ENCODE data around the gene CENPS.
"Not testable (repeated sequence)": the region's sequence is repeated elsewhere in the genome, so short reads cannot be mapped to it uniquely, and the experiment has no call there.

The CENPS gene

DNA sequence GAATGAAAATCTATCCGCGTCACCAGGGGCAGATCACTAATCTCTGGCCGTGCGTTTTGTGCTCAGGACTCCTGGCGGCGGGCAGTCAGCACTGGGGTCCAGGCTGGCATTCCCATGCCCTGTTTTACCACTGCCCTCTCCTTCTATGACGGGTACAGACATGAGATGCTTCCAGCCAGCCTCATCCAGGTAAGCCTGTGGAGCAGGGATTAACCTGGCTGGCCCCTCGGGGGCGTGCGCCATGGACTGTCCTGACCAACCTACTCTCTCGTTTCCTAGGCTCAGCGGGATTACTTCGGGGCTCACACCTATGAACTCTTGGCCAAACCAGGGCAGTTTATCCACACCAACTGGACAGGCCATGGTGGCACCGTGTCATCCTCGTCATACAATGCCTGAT lies 10.9 kb upstream of the CENPS start:
- no peak for DNase-seq (ENCODE audit: low spot score)

DNA sequence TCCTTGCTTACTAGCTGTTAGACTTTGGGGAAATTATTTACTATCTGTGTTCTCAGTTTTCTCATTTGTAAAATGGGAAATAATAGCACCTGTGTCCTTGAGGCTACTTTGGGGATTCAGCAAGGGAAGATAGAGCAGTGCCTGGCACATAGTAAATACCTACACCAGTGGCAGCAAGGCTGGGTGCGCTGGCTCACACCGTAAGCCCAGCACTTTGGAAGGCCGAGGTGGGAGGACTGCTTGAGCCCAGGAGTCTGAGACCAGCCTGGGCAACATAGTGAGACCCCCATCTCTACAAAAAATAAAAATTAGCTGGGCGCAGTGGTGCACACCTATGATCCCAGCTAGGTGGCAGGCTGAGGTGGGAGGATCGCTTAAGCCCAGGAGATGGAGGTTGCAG lies 8.6 kb upstream of the CENPS start:
- DNase-seq (ENCODE audit: low spot score) = no peak

DNA sequence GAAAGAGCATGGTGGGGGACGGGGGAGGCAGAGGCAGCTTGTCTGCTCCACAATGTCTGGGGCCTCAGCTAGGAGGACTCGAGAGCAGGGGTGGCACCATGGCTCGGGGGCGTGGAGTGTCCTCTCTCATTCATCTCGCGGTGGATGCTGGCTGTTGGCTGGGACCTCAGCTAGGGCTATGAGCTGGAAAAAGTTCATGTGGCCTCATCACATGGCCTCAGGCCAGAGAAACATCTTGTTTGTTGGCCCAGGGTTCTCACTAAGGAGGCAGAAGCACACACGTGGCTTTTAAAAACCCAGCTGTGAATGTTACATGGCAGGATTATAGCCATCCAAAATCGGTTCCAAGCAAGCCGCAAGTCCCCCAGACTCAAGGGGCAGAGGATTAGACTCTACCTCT lies 6.2 kb upstream of the CENPS start:
- DNase-seq (ENCODE audit: low spot score) = no peak

DNA sequence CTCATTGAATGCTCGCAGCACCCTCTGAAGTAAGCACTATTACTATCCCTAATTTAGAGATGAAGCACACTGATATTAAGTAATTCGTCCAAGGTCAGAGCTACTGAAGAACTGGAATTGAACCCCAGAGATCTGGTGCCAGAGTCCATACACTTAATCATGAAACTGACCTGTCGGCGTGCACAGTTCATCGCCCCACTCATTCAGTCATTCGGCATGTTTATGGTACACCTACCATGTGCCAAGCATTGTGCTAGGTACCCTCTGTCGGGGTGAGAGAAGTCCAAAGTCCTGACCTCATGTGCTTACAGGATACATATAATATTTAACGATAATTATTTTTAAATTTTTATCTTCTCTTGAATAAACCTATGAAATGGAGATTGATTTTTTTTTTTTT lies 5.6 kb upstream of the CENPS start:
- DNase-seq (ENCODE audit: low spot score) = no peak

DNA sequence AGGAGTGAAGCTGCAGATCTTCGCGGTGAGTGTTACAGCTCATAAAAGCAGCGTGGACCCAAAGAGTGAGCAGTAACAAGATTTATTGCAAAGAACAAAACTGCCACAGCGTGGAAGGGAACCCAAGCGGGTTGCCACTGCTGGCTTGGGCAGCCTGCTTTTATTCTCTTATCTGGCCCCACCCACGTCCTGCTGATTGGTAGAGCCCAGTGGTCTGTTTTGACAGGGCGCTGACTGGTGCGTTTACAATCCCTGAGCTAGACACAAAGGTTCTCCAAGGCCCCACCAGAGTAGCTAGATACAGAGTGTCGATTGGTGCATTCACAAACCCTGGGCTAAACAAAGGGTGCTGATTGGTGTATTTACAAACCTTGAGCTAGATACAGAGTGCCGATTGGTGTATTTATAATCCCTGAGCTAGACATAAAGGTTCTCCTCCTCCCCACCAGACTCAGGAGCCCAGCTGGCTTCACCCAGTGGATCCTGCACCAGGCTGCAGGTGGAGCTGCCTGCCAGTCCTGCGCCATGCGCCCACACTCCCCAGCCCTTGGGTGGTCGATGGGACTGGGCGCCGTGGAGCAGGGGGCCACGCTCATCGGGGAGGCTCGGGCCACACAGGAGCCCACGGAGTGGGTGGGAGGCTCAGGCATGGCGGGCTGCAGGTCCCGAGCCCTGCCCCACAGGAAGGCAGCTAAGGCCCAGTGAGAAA lies 4.3 kb upstream of the CENPS start:
- not testable (repeated sequence) for DNase-seq (ENCODE audit: low spot score)

DNA sequence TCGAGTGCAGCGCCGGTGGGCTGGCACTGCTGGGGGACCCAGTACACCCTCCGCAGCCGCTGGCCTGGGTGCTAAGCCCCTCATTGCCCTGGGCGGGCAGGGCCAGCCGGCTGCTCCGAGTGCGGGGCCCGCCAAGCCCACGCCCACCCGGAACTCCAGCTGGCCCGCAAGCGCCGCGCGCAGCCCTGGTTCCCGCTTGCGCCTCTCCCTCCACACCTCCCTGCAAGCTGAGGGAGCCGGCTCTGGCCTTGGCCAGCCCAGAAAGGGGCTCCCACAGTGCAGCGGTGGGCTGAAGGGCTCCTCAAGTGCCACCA lies 3.7 kb upstream of the CENPS start:
- not testable (repeated sequence) for DNase-seq (ENCODE audit: low spot score)

DNA sequence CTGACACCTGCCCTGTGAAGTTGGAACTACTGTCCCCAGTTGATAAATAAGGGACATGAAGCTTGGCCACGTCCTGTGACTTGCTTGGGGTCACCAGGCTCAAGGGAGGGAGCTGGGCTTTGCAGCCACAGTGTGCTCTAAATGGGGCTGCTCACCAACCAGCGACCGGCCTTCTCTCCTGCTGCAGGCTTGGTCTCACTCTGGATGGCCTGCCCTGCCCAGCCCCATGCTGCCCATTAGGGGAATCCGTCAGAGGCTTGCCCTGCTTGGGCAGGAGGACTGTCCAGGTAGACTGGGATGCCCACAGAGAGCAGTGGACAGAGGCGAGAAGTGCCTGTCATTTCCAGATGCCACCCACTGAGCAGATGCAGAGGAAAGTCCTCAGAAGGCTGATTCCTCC lies 1.2 kb upstream of the CENPS start:
- DNase-seq (ENCODE audit: low spot score) = no peak

DNA sequence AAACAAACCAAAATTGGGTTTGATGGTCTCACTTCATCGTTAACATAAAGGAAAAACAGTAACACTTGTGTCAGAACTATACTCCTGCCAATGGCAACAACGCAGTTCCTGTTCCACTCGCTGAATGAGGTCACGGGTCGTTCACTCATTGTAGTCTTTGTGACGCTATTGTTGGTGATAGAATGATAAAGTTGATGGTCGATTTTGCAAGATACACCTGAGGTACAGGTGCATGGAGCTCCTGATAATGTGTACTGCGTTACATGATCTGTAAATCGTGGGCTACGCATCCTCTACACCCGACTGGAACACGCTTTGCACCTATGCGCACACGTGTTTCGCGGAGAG lies 391 bp upstream of the CENPS start:
- no peak for DNase-seq (ENCODE audit: low spot score)

DNA sequence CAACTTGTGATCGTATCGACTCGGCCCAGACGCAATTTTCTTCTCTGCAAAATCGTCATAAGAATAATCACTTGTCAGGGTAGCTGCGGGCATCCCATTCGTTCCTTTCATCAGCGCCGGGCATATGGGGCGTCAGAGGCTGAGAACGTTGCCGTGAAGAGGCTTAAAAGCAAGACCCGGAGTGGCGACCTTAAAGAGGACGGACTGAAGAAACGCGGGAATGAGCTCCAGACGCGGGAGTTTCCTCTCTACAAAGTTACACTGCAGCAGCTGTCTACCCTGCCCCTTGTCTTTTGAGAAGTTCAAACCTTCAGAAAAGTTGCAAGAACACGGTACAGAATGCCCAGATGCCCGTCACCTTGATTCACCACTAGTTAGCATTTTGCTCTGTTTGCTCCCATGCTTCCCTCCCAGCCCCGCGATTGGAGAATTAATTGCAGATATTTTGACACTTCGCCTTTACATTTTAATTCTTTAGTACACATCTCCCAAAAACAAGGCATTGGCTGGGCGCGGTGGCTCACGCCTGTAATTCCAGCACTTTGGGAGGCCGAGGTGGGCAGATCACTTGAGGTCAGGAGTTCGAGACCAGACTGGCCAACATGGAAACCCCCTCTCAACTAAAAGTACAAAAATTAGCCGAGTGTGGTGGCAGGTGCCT lies 967 bp downstream of the CENPS start:
- DNase-seq (ENCODE audit: low spot score) = no peak

DNA sequence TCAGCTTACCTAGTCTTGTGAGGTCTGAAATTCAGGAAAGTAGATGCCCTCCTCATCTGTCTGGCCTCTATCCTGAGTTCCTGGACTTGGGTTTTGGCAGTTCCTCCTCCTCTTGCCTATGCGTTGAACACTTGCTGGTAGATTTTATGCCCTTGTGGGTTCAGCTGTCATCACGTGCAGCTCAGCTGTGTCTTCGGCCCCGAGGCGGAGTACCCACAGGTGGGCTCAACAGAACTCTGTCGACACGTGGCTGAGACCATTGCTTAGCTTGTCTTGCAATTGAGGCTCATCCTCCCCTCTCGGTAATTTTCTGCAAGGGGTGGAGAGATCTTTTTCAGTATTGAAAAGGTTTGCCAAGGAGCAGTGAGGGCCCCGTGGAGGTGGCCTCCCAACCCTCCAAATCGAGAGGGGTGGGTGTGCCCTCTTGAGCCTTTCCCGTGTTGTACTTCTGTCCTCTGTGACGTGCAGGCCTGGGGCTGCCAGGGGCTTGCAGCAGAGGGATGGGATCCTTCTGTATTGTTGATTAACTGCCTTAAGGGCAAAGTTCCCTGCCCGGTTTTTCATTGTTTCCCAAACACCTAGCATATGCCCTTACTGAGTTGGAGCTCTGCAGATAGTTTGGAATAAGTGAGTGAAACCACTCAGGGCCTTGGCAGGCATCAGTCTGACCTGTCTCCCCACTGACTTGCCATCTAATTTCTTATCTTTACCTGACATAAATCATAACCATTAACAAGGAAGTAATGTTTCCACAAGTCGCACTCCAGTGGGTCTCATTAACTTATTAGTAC lies 2.9 kb downstream of the CENPS start:
- DNase-seq (ENCODE audit: low spot score) = no peak

DNA sequence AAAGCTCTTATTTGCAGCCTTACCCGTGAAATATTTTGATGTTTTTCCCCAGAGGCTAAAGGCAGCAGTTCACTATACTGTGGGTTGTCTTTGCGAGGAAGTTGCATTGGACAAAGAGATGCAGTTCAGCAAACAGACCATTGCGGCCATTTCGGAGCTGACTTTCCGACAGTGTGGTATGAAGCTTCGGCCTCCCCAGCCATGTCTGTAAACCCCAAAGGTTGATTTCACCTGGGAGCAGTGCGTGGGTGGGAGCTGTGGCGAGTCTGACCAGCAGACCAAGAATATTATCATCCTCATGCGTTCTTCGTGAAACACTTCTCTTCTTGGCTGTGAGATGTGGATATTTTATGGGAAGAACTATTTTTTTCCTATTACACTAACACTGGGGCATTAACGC lies 3.6 kb downstream of the CENPS start:
- DNase-seq (ENCODE audit: low spot score) = no peak

DNA sequence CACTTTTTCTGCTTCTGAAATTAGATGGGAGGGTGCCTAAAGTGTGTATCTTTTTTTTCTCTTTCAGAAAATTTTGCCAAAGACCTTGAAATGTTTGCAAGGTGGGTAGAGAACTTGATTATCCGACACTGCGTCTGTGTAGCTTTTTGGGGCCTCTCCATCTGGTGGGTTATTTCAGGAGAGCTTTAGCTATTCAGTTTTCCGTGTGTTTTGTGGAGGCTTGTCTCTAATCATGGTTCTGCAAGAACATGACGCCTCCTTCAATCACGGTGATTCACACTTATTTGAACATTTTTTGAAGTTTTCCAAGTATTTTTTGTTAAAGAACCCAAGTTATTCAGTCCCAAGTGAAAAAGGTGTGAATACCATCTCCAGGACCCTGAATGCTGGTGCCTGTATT lies 4.4 kb downstream of the CENPS start:
- no peak for DNase-seq (ENCODE audit: low spot score)

DNA sequence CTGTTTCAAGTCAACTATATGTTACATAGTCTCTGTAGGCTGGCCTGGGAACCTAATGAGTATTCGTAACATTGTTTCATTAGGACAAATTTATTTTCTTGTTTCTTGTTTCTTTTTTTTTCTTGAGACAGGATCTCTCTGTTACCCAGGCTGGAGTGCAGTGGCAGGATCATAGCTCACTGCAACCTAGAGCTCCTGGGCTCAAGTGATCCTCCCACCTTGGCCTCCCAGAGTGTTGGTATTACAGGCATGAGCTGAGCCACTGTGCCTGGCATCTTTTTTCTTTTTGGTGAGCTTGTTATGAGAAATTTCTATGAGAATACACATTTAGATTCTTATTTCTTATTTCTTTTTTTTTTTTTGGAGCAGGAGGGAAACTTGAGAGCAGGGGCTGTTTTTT lies 6.8 kb downstream of the CENPS start:
- DNase-seq (ENCODE audit: low spot score) = no peak

DNA sequence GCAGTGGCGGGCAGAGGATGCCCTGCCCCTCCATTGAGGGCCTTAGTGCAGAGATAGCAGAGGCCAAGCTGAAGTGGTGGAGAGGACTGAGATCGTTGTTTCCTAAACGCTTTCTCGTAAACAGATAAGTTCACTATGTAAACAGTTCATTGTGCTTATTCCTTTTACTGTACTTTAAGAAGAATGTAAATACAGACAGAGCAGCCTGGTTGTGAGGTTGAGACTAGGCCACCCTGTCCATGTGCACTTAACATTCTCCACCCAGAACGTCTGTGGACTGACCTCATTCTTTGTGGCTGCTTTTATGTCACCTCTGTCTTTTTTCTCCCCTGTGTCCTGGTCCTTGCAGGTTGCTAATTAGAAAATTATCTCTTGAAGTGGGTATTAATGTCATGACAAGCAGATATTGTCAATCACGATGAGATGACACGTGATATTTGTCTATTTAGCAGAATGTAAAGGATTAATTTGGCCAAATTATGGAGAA lies 8.5 kb downstream of the CENPS start:
- DNase-seq (ENCODE audit: low spot score) = no peak

DNA sequence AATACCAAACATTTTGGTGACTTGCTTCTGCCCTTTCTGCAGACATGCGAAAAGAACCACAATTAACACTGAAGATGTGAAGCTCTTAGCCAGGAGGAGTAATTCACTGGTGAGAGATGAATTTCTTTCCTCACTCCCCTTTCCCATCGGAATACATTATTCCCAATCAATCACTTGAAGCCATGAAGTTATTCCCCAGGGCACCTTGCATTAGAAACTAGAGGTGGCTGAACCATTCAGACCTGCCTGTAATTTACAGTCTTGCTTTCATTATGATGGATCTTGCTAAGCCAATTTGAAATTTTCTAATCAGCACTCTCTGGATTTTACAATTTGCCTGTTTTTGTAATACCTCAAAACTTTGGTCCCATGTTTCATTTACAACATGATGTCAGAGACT lies 10.1 kb downstream of the CENPS start:
- DNase-seq (ENCODE audit: low spot score) = no peak

DNA sequence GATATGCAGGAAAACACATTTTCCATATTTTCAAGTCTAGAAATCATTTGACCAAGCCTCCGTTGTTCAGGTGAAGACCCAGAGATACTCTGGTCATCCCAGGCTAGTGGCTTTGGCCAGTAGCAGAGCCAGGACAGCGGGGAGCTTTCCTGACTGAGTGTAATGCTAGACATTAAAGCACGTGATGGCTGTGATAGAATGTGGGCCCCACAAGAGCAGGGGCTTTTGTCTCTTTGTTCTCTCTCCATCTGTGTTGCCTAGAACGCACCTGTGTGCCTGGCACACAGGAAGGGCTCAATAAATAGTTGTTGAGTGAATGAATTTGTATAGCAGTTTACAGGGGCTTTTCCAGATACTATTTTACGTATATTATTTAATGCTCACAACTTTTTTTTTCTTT lies 10.6 kb downstream of the CENPS start:
- DNase-seq (ENCODE audit: low spot score) = no peak

DNA sequence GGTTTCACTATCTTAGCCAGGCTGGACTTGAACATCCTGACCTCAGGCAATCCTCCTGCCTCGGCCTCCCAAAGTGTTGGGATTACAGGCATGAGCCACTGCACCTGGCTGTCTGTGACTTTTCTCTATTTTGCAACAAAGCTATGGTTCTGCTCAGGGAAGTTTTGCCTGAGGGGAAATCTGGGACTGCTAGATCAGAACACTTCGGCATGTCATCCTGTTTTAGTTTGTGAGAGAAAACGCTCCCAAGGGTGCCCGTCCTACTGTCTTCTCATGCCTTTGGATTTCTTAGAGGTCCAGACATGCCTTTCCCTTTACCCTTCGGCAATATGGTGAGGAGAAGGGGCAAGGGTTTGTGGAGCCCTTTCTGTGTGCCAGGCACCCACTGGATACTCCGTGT lies 14.0 kb downstream of the CENPS start:
- no peak for DNase-seq (ENCODE audit: low spot score)

DNA sequence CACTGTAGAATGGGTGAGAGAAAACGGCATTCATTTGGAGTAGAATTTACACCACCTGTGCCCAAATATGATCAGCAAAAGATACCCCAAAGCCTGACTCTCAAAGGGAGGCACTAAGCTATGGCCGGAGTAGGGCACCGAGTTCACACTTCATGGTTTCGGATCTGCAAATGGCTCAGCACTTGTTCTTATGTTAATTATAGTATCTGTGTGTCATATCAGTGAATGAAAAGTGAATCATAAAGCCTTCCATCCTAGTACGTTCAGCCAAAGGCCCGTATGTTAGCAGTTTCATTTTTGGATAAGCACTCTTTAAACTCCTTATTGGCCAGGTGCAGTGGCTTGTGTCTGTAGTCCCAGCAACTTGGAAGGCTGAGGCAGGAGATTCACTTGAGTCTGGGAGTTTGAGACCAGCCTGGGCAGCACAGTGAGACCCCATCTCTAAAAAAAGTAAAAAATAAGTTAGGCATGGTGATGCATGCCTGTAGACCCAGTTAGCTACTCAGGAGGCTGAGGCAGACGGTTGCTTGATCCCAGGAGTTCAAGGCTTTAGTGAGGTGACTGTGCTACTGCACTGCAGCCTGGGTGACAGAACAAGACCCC lies 14.7 kb downstream of the CENPS start:
- DNase-seq (ENCODE audit: low spot score) = no peak

DNA sequence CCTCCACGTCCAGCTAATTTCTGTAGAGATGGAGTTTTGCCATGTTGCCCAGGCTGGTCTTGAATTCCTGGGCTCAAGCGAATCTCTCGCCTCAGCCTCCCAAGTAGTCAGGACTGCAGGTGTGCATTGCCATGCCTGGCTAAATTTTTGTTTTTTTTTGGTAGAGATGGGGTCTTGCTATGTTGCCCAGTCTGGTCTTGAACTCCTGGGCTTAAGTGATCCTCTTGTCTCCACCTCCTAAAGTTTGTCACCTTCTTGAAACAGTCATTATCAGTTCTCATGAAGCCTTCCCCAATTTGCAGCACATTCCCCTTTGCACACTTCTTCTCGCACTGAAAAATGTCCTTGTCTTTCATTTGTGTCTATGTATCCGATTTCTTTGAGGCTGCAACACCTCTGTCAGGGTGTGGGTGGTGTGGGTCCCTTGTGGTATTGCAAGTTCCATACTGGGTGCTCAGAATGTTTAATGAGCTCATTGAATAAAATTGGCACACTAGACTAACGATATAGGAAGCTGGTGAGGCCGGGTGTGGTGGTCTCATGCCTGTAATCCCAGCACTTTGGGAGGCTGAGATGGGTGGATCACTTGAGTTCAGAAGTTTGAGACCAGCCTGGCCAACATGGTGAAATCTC lies 16.7 kb downstream of the CENPS start:
- DNase-seq (ENCODE audit: low spot score) = no peak

DNA sequence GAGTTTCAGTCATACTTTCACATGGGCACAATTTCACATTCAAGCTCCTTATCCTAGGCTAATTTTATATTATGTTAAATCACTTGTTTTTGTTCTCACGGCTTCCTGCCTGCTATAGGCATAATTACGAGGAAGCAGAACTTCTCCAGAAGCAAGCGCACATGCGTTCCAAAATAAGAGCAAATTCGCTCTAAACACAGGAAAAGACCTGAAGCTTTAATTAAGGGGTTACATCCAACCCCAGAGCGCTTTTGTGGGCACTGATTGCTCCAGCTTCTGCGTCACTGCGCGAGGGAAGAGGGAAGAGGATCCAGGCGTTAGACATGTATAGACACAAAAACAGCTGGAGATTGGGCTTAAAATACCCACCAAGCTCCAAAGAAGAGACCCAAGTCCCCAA lies 19.5 kb downstream of the CENPS start, which contains the start of gene CORT:
Gene CORT (plus strand): TSS at position 281 of the 400 bp plus-strand sequence. CDS start 193 bp downstream, outside the sequence.
- no peak for DNase-seq (ENCODE audit: low spot score)

DNA sequence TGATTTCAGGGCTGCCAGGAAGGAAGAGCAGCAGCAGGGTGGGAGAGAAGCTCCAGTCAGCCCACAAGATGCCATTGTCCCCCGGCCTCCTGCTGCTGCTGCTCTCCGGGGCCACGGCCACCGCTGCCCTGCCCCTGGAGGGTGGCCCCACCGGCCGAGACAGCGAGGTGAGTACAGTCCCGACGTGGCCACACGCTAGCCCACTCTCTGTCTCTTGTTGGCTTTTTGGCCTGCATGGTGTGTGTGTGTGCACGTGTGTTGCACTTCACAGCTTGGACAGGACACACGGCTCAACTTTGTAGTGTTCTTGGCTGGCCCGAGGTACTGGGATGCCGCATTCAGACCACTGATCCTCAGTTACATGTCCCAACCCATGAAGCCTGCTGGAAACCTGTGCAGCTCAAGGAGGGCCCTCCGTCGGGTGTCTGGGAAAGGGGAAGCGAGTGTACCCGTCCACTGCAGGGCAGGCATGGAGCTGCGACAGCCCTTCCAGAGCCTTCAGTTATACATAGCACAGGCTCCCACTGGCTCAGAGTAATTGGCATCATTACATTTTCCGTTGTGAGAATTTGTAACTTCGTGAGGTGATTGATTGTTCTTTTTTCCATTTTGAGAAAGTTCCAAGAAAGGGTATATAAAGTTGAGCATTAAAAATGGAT lies 20.1 kb downstream of the CENPS start:
- DNase-seq (ENCODE audit: low spot score) = no peak

DNA sequence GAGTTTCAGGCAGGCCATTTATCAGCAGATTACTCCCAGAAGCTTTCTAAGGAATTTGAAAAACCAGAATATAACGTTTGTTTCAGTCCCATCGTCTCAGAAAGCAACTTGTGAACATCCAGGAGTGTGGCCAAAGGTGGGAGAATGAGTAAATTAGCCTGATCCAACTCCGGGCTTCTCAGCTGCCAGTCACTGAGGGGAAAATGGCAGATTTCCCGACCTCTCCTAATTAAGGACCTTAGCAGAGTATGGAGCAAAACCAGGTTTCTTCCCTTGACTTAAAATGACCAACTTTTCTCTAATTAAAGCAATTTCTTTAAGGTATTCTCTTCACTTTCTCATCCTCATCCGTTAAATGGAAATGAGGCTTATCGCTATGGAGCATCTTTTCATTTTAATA lies 20.6 kb downstream of the CENPS start:
- no peak for DNase-seq (ENCODE audit: low spot score)

Data from HuH-7 (cell line).